Breast epithelium (tissue), 3 donors: Measurements from ENCODE around the gene KPNA4.

Experiments used
- POLR2A ChIP-seq: fragments of 450-650 bp; IDR thresholded peaks from one replicate; pipeline ENCODE4 v1.6.1; 2016; ENCODE audit warnings: antibody characterized with exemption, mild to moderate bottlenecking, moderate library complexity
- POLR2AphosphoS5 ChIP-seq, 3 donors: sonication (generic); formaldehyde crosslinking; IDR thresholded peaks; one replicate each; pipeline ENCODE4 v1.6.1; 2017; ENCODE audit warnings: antibody characterized with exemption in 3 of 3
- TF ChIP-seq, protein P1 (sequence below), 3 donors: fragments of 450-650 bp; IDR thresholded peaks; one replicate each; pipeline ENCODE4 v1.5.1; 2016 to 2017; ENCODE audit warnings: antibody characterized with exemption in 3 of 3, mild to moderate bottlenecking in 3 of 3, moderate library complexity in 3 of 3

DNA sequence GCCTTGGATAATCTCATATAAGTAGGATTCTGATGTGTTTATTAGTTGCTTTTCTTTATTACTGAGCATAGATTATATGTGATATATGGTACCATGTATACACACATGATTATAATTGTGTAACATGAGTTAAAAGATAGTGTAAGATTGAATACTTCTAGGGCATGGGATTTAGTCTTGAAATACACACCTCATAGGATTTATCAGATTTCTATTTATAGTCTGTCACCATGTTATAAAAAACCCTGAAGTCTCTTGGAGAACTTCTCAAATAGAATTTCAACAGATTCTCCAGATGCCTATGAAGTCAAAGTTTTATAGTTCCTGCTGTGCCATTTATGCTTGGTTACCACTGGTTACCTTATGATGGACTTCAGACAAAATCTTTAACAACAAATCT is 11.2 kb upstream of the KPNA4 start:
- TF ChIP-seq POLR2A (no peak), POLR2AphosphoS5 (IDR thresholded peaks at IDR 0.05) (no peak)
- TF ChIP-seq, protein P1, sequence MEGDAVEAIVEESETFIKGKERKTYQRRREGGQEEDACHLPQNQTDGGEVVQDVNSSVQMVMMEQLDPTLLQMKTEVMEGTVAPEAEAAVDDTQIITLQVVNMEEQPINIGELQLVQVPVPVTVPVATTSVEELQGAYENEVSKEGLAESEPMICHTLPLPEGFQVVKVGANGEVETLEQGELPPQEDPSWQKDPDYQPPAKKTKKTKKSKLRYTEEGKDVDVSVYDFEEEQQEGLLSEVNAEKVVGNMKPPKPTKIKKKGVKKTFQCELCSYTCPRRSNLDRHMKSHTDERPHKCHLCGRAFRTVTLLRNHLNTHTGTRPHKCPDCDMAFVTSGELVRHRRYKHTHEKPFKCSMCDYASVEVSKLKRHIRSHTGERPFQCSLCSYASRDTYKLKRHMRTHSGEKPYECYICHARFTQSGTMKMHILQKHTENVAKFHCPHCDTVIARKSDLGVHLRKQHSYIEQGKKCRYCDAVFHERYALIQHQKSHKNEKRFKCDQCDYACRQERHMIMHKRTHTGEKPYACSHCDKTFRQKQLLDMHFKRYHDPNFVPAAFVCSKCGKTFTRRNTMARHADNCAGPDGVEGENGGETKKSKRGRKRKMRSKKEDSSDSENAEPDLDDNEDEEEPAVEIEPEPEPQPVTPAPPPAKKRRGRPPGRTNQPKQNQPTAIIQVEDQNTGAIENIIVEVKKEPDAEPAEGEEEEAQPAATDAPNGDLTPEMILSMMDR (IDR thresholded peaks at IDR 0.05): no peak
